HepG2 (cell line): ENCODE measurements around the gene HSPA14. TPM values are rescaled to one million over a fixed set of nuclear protein-coding genes. Genes with fewer than 3 reads are reported as not detected.

Source experiments
- CCDC6 ChIP-seq: sonication (generic); formaldehyde crosslinking; IDR thresholded peaks from 2 replicates; pipeline ENCODE4 v1.8.1; 2022; ENCODE audit warnings: mild to moderate bottlenecking, missing genetic modification reagents, moderate library complexity
- EHMT2 ChIP-seq: fragments of 200-600 bp; sonication (generic); IDR thresholded peaks from 2 replicates; pipeline ENCODE4 v1.7.0; 2017; ENCODE audit warnings: antibody characterized with exemption, low read depth, low read length, borderline replicate concordance
- FOXO1 ChIP-seq: sonication (generic); formaldehyde crosslinking; IDR thresholded peaks from 2 replicates; pipeline ENCODE4 v1.4.0; 2020; ENCODE audit warnings: missing genetic modification reagents
- POLR2G ChIP-seq: fragments of 200-400 bp; formaldehyde crosslinking; IDR thresholded peaks from 2 replicates; pipeline ENCODE4 v1.6.1; 2018; ENCODE audit warnings: mild to moderate bottlenecking, low read depth, low read length, moderate library complexity
- RFX3 ChIP-seq: IDR thresholded peaks from 2 replicates; pipeline ENCODE4 v1.6.1; 2016; ENCODE audit warnings: missing biosample characterization, missing genetic modification reagents
- SALL2 ChIP-seq: sonication (generic); formaldehyde crosslinking; IDR thresholded peaks from 2 replicates; pipeline ENCODE4 v1.8.1; 2023; ENCODE audit warnings: mild to moderate bottlenecking, missing genetic modification reagents, inconsistent platforms
- SSRP1 ChIP-seq: IDR thresholded peaks from 2 replicates; pipeline ENCODE4 v1.6.1; 2016; ENCODE audit warnings: control low read depth
- TBP ChIP-seq: sonication (generic); formaldehyde crosslinking; IDR thresholded peaks from 2 replicates; pipeline ENCODE4 v1.5.0; 2020; ENCODE audit warnings: missing genetic modification reagents
- ZNF24 ChIP-seq: fragments of 450-650 bp; IDR thresholded peaks from 2 replicates; pipeline ENCODE4 v1.6.1; 2017; ENCODE audit warnings: antibody characterized with exemption, mild to moderate bottlenecking
- ZNF256 ChIP-seq: sonication (generic); formaldehyde crosslinking; conservative IDR thresholded peaks from 2 replicates; pipeline ENCODE4 v1.4.0; 2020; ENCODE audit warnings: missing genetic modification reagents
- ZNF274 ChIP-seq: sonication (generic); formaldehyde crosslinking; IDR thresholded peaks from 2 replicates; pipeline ENCODE4 v1.5.1; 2020; ENCODE audit warnings: mild to moderate bottlenecking, missing genetic modification reagents
- polyA plus RNA-seq, 8 experiments: library from polyadenylated mRNA; depleted of rRNA in 3 of 8; stranded (reverse) in 7 of 8; unstranded in 1 of 8; fragments of >200 nt; fragmentation: Illumina TruSeq in 4 of 8; extraction: Trizol in 4 of 8; gene quantifications; 2 replicates each; pipeline versions ENCODE4 v1.2.1 to v1.2.3, GENCODE V29; 2011 to 2016; ENCODE audit warnings: low read depth in 4 of 8, missing spikeins in 1 of 8, mixed read lengths in 1 of 8; ENCODE audit not compliant: insufficient read depth in 1 of 8
- total RNA-seq, 5 experiments: library from RNA; depleted of rRNA; stranded (reverse); fragments of >200 nt; fragmentation: Illumina TruSeq; extraction: Trizol; gene quantifications; 2 replicates each; pipeline ENCODE4 v1.2.3, GENCODE V29; 2016; ENCODE audit warnings: low read depth in 1 of 5
- TF ChIP-seq, protein P1 (sequence below): sonication (generic); formaldehyde crosslinking; IDR thresholded peaks from 2 replicates; pipeline ENCODE4 v1.4.0; 2020; ENCODE audit warnings: missing genetic modification reagents, borderline replicate concordance
- TF ChIP-seq, protein P2 (sequence below): sonication (generic); formaldehyde crosslinking; IDR thresholded peaks from 2 replicates; pipeline ENCODE4 v1.4.0; 2020; ENCODE audit warnings: mild to moderate bottlenecking, low read depth, missing genetic modification reagents
- TF ChIP-seq, protein P3 (sequence below): sonication (generic); formaldehyde crosslinking; IDR thresholded peaks from 2 replicates; pipeline ENCODE4 v1.4.0; 2020; ENCODE audit warnings: missing genetic modification reagents
- TF ChIP-seq, protein P4 (sequence below): sonication (generic); formaldehyde crosslinking; IDR thresholded peaks from 2 replicates; pipeline ENCODE4 v1.8.0; 2022; ENCODE audit warnings: missing genetic modification reagents, mild to moderate bottlenecking, borderline replicate concordance
- TF ChIP-seq, protein P5 (sequence below): sonication (generic); formaldehyde crosslinking; IDR thresholded peaks from 2 replicates; pipeline ENCODE4 v1.4.0; 2020; ENCODE audit warnings: mild to moderate bottlenecking, missing genetic modification reagents
- TF ChIP-seq, protein P6 (sequence below): sonication (generic); formaldehyde crosslinking; IDR thresholded peaks from 2 replicates; pipeline ENCODE4 v1.5.0; 2020; ENCODE audit warnings: mild to moderate bottlenecking, missing genetic modification reagents

Gene HSPA14
- total and polyA plus RNA-seq, 2 of the 13 experiments (the other 11 are each of a cell fraction or from before 2014, with no cell fraction given) = 10.7 to 29.8 TPM

DNA sequence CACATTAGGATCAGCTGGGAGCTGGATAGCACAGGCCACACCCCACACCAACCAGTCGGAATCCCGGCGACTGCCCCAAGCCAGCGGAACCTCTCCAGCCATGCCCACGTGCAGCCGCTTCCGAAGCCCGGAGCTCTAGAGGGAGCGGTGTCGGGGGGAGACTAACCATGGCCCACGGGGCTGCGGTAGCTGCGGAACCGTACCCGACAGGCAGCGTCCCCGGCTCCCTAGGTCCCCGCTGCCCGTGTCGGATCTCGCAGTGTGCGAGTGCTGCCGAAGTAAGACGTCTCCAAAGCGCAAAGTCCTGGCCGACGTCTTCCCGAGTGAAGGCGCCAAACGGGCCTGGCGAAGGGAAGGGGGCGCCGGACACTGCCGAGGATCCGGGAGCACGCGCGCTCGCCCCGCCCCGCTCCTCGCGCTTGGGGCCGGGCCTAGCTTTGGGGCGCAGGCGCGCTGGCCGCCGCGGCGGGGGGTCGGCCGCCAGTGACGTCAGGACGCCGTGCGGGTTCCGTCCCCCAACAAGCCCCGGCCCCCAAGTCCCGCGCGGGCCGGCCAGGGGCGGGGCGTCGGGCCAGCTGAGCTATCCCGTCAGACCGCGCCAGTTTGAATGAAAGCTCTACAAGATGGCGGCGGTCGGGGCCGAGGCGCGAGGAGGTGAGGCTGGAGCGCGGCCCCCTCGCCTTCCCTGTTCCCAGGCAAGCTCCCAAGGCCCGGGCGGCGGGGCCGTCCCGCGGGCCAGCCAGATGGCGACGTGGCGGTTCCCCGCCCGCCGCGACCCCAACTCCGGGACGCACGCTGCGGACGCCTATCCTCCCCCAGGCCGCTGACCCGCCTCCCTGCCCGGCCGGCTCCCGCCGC, 40.4 kb downstream of the HSPA14 start, which contains the start of gene SUV39H2 (continued):
- TF ChIP-seq, protein P1, sequence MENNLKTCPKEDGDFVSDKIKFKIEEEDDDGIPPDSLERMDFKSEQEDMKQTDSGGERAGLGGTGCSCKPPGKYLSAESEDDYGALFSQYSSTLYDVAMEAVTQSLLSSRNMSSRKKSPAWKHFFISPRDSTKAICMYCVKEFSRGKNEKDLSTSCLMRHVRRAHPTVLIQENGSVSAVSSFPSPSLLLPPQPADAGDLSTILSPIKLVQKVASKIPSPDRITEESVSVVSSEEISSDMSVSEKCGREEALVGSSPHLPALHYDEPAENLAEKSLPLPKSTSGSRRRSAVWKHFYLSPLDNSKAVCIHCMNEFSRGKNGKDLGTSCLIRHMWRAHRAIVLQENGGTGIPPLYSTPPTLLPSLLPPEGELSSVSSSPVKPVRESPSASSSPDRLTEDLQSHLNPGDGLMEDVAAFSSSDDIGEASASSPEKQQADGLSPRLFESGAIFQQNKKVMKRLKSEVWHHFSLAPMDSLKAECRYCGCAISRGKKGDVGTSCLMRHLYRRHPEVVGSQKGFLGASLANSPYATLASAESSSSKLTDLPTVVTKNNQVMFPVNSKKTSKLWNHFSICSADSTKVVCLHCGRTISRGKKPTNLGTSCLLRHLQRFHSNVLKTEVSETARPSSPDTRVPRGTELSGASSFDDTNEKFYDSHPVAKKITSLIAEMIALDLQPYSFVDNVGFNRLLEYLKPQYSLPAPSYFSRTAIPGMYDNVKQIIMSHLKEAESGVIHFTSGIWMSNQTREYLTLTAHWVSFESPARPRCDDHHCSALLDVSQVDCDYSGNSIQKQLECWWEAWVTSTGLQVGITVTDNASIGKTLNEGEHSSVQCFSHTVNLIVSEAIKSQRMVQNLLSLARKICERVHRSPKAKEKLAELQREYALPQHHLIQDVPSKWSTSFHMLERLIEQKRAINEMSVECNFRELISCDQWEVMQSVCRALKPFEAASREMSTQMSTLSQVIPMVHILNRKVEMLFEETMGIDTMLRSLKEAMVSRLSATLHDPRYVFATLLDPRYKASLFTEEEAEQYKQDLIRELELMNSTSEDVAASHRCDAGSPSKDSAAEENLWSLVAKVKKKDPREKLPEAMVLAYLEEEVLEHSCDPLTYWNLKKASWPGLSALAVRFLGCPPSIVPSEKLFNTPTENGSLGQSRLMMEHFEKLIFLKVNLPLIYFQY = peak; percentile 91
- TF ChIP-seq, protein P2, sequence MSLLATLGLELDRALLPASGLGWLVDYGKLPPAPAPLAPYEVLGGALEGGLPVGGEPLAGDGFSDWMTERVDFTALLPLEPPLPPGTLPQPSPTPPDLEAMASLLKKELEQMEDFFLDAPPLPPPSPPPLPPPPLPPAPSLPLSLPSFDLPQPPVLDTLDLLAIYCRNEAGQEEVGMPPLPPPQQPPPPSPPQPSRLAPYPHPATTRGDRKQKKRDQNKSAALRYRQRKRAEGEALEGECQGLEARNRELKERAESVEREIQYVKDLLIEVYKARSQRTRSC = no peak
- TF ChIP-seq TBP (CRISPR knock-in tag) (no peak), FOXO1 (CRISPR knock-in tag) (peak; percentile 21; the same call in 1 of the 2 replicates), CCDC6 (CRISPR knock-in tag) (no peak), ZNF24 (no peak), EHMT2 (no peak), POLR2G (peak; percentile 91), ZNF274 (peak; percentile 93), ZNF256 (CRISPR knock-in tag) (peak; percentile 91; the same call in 1 of the 2 replicates), SALL2 (CRISPR knock-in tag) (peak; percentile 89), SSRP1 (CRISPR knock-in tag) (no peak), RFX3 (CRISPR knock-in tag) (no peak)
- TF ChIP-seq, protein P3, sequence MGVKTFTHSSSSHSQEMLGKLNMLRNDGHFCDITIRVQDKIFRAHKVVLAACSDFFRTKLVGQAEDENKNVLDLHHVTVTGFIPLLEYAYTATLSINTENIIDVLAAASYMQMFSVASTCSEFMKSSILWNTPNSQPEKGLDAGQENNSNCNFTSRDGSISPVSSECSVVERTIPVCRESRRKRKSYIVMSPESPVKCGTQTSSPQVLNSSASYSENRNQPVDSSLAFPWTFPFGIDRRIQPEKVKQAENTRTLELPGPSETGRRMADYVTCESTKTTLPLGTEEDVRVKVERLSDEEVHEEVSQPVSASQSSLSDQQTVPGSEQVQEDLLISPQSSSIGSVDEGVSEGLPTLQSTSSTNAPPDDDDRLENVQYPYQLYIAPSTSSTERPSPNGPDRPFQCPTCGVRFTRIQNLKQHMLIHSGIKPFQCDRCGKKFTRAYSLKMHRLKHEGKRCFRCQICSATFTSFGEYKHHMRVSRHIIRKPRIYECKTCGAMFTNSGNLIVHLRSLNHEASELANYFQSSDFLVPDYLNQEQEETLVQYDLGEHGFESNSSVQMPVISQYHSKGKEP (CRISPR knock-in tag) = no peak
- TF ChIP-seq, protein P4, sequence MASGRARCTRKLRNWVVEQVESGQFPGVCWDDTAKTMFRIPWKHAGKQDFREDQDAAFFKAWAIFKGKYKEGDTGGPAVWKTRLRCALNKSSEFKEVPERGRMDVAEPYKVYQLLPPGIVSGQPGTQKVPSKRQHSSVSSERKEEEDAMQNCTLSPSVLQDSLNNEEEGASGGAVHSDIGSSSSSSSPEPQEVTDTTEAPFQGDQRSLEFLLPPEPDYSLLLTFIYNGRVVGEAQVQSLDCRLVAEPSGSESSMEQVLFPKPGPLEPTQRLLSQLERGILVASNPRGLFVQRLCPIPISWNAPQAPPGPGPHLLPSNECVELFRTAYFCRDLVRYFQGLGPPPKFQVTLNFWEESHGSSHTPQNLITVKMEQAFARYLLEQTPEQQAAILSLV (CRISPR knock-in tag) = no peak
- TF ChIP-seq, protein P5, sequence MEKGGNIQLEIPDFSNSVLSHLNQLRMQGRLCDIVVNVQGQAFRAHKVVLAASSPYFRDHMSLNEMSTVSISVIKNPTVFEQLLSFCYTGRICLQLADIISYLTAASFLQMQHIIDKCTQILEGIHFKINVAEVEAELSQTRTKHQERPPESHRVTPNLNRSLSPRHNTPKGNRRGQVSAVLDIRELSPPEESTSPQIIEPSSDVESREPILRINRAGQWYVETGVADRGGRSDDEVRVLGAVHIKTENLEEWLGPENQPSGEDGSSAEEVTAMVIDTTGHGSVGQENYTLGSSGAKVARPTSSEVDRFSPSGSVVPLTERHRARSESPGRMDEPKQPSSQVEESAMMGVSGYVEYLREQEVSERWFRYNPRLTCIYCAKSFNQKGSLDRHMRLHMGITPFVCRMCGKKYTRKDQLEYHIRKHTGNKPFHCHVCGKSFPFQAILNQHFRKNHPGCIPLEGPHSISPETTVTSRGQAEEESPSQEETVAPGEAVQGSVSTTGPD (CRISPR knock-in tag) = no peak
- TF ChIP-seq, protein P6, sequence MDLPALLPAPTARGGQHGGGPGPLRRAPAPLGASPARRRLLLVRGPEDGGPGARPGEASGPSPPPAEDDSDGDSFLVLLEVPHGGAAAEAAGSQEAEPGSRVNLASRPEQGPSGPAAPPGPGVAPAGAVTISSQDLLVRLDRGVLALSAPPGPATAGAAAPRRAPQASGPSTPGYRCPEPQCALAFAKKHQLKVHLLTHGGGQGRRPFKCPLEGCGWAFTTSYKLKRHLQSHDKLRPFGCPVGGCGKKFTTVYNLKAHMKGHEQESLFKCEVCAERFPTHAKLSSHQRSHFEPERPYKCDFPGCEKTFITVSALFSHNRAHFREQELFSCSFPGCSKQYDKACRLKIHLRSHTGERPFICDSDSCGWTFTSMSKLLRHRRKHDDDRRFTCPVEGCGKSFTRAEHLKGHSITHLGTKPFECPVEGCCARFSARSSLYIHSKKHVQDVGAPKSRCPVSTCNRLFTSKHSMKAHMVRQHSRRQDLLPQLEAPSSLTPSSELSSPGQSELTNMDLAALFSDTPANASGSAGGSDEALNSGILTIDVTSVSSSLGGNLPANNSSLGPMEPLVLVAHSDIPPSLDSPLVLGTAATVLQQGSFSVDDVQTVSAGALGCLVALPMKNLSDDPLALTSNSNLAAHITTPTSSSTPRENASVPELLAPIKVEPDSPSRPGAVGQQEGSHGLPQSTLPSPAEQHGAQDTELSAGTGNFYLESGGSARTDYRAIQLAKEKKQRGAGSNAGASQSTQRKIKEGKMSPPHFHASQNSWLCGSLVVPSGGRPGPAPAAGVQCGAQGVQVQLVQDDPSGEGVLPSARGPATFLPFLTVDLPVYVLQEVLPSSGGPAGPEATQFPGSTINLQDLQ (CRISPR knock-in tag) = peak; percentile 75; the same call in 1 of the 2 replicates
